ENCODE results near the gene TTLL10. TPM values are rescaled to one million over a fixed set of nuclear protein-coding genes. Genes with fewer than 3 reads are reported as not detected.

Gene TTLL10
- total and polyA plus RNA-seq, 10 donors, result 0.02 to 0.34 (median 0.10) TPM; not detected in 6

- intact Hi-C loops (cut with DNase I; ENCODE audit: low total_unique reads), result no loop called here
- H3K36me3 ChIP-seq, result peaks cover 0 to 72% (median 47%) of the 10 kb centered on the region in 6 donors
- peak overlapping the region; percentile 91 to 98 (median 94) for H3K27ac ChIP-seq
- TF ChIP-seq POLR2AphosphoS5 (IDR thresholded peaks at IDR 0.05), result no peak
- no peak for TF ChIP-seq POLR2A (IDR thresholded peaks at IDR 0.05)
- TF ChIP-seq CTCF (IDR thresholded peaks at IDR 0.05 in 8 of 11, conservative IDR thresholded peaks at IDR 0.05 in 3 of 11), result no peak
- H3K27me3 ChIP-seq (replicated peaks in 1 of 7), result no peaks in the 10 kb centered on the region
- 15 to 22% (median 17%) methylated on average over 24 of the region's 24 CpGs for WGBS, 5 donors
- H3K4me3 ChIP-seq, result peak overlapping the region; percentile 90 to 100 (median 96)
- no peak for DNase-seq
- peaks cover 13 to 86% (median 55%) of the 10 kb centered on the region in 6 donors for H3K4me1 ChIP-seq
- H3K9me3 ChIP-seq, result no peaks in the 10 kb centered on the region
Observed at GRCh38 chr1:1230656-1231399, 57.1 kb downstream of the TTLL10 start.

- no peaks in the 10 kb centered on the region for H3K9me3 ChIP-seq
- H3K36me3 ChIP-seq, result peaks cover 0 to 64% (median 39%) of the 10 kb centered on the region in 6 donors
- peak within 1 kb of the TSS; percentile 90 to 100 (median 96) for H3K4me3 ChIP-seq
- DNase-seq, result peak; percentile 98
- intact Hi-C loops (cut with DNase I; ENCODE audit: low total_unique reads), result no loop called here
- WGBS, 5 donors, result 0 to 1% (median 0%) methylated on average over 25 to 99 of the region's 99 CpGs
- H3K27ac ChIP-seq, result peak within 1 kb of the TSS; percentile 91 to 98 (median 94)
- peaks cover 13 to 78% (median 54%) of the 10 kb centered on the region in 6 donors for H3K4me1 ChIP-seq
- peaks cover 0 to 4% (median 0%) of the 10 kb centered on the region in 7 donors for H3K27me3 ChIP-seq (replicated peaks in 1 of 7)
- TF ChIP-seq CTCF (IDR thresholded peaks at IDR 0.05 in 8 of 11, conservative IDR thresholded peaks at IDR 0.05 in 3 of 11) (peak in 3 of 11 experiments; percentile 6 to 37 (median 26)), POLR2A (IDR thresholded peaks at IDR 0.05) (peak in 1 of 3 donors; percentile 39), POLR2AphosphoS5 (IDR thresholded peaks at IDR 0.05) (peak; percentile 88 to 92 (median 89))
Observed at GRCh38 chr1:1231400-1232207, 57.9 kb downstream of the TTLL10 start, which contains the start of gene SDF4. Gene SDF4, minus strand, starts transcription at chr1:1232001. Its CDS starts 3,229 bp downstream, at chr1:1228772.

GRCh38 chr1:1232208-1232795 is 58.6 kb downstream of the TTLL10 start, which contains the start of gene B3GALT6:
Gene B3GALT6, plus strand, starts transcription at chr1:1232237. Its CDS starts 42 bp downstream, at chr1:1232279.
- TF ChIP-seq POLR2A (IDR thresholded peaks at IDR 0.05), result peak in 1 of 3 donors; percentile 3
- no peak for TF ChIP-seq POLR2AphosphoS5 (IDR thresholded peaks at IDR 0.05)
- Histone ChIP-seq H3K36me3 (peaks cover 0 to 57% (median 32%) of the 10 kb centered on the region in 6 donors), H3K27me3 (replicated peaks in 1 of 7) (peaks cover 0 to 11% (median 1%) of the 10 kb centered on the region in 7 donors), H3K27ac (peak within 1 kb of the TSS; percentile 91 to 98 (median 94)), H3K4me1 (peaks cover 13 to 76% (median 53%) of the 10 kb centered on the region in 6 donors), H3K4me3 (peak within 1 kb of the TSS; percentile 90 to 100 (median 96)), H3K9me3 (no peaks in the 10 kb centered on the region)
- DNase-seq, result no peak
- WGBS, 5 donors, result 0 to 62% (median 8%) methylated on average over 4 to 100 of the region's 100 CpGs
- intact Hi-C loops (cut with DNase I; ENCODE audit: low total_unique reads), result no loop called here

Measured in spleen (tissue), 11 donors.